AG08396 (cell line): Measurements from ENCODE around the gene STRC.
"Not testable (repeated sequence)": the region's sequence is repeated elsewhere in the genome, so short reads cannot be mapped to it uniquely, and the experiment has no call there.

Experiments
- DNase-seq: peaks from one replicate; pipeline ENCODE4 v3.0.0; 2012; ENCODE audit warnings: low spot score, mixed read lengths

The STRC gene

GRCh38 chr15:43563793-43564192 is 54.8 kb downstream of the STRC start:
- not testable (repeated sequence) for DNase-seq

DNA sequence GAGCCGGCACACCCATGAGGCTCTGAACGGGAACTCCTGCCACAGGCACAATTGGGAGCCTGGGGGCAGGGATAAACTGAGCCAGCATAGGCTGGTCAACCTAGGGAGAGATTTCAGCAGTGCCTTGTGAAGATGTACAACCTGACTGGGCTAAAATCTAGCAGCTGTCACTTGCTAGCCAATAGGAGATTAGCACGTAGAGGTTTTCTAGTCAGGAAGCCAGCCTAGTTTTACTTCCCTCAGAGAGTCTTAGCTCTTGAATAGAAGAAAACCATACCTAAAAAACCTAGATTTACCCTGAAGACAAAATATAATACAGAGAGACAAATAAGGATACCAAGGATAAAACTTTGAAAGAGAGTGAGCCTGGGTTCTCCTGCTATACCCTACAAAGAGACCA is 55.8 kb downstream of the STRC start:
- DNase-seq, result not testable (repeated sequence)

DNA sequence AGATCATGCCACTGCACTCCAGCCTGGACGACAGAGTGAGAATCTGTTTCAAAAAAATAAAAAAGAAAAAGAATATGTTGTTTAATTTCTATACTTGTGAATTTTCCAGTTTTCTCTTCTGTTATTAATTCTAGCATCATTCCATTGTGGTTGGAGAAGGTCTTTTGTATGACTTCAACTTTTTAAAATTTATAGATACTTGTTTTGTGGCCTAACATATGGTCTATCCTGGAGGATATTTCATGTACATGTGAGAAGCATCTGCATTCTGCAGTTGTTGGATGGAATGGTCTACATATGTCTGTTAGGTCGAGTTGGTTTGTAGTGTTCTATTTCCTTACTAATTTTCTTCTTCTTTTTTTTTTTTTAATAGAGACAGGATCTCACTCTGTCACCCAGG is 65.6 kb downstream of the STRC start:
- DNase-seq, result no peak

DNA sequence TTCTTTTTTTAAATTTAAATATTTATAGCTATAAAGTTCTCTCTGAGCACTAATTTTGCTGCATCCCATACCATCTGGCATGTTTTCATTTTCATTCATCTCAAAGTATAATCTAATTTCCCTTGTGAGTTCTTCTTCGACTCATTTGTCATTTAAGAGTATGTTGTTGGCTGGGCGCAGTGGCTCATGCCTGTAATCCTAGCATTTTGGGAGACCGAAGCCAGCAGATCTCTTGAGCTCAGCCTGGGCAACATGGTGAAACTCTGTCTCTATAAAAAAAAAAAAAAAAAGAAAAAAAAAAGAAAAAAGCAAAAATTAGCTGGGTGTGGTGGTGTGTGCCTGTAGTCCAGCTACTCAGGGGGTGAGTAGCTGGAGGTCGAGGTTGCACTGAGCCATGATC is 66.3 kb downstream of the STRC start:
- DNase-seq, result no peak

GRCh38 chr15:43550527-43551363 is 67.9 kb downstream of the STRC start:
- no peak for DNase-seq
